HEK293T (cell line): ENCODE data around the gene THEMIS.

Experiments
- CTCF ChIA-PET: fragments of 350-600 bp; formaldehyde crosslinking; extraction: SDS; loops from one replicate; lab custom pipeline; 2021; ENCODE audit warnings: antibody characterized with exemption, inconsistent platforms; lab: Yijun Ruan, JAX
- POLR2A ChIA-PET: fragments of 350-600 bp; formaldehyde crosslinking; extraction: SDS; loops from one replicate; lab custom pipeline; 2020; ENCODE audit warnings: antibody characterized with exemption, inconsistent platforms; lab: Yijun Ruan, JAX
- DNase-seq: peaks from one replicate; pipeline ENCODE4 v3.0.0; 2012; ENCODE audit warnings: mixed read lengths; ENCODE audit errors: extremely low spot score
- ARNT ChIP-seq: fragments of 450-650 bp; IDR thresholded peaks from 2 replicates; pipeline ENCODE4 v1.6.1; 2017; ENCODE audit warnings: mild to moderate bottlenecking
- BHLHE40 ChIP-seq: fragments of 450-650 bp; IDR thresholded peaks from 2 replicates; pipeline ENCODE4 v1.6.1; 2016; ENCODE audit warnings: mild to moderate bottlenecking, moderate library complexity, borderline replicate concordance
- CTBP1 ChIP-seq: fragments of 450-650 bp; IDR thresholded peaks from 2 replicates; pipeline ENCODE4 v1.6.1; 2016; ENCODE audit warnings: borderline replicate concordance
- ELF4 ChIP-seq: fragments of 450-650 bp; IDR thresholded peaks from 2 replicates; pipeline ENCODE4 v1.6.1; 2017; ENCODE audit warnings: antibody characterized with exemption
- FOXA1 ChIP-seq: fragments of 450-650 bp; IDR thresholded peaks from 2 replicates; pipeline ENCODE4 v1.6.1; 2016; ENCODE audit warnings: mild to moderate bottlenecking
- FOXK2 ChIP-seq: fragments of 450-650 bp; IDR thresholded peaks from 2 replicates; pipeline ENCODE4 v1.6.1; 2016; ENCODE audit warnings: mild to moderate bottlenecking
- FOXM1 ChIP-seq: fragments of 450-650 bp; IDR thresholded peaks from 2 replicates; pipeline ENCODE4 v1.6.1; 2017; ENCODE audit warnings: mild to moderate bottlenecking, borderline replicate concordance
- HDGF ChIP-seq: fragments of 450-650 bp; IDR thresholded peaks from 2 replicates; pipeline ENCODE4 v1.6.1; 2017; ENCODE audit warnings: antibody characterized with exemption, borderline replicate concordance
- L3MBTL2 ChIP-seq: fragments of 450-650 bp; conservative IDR thresholded peaks from 2 replicates; pipeline ENCODE4 v1.6.1; 2016; ENCODE audit warnings: mild to moderate bottlenecking
- LEF1 ChIP-seq: fragments of 450-650 bp; IDR thresholded peaks from 2 replicates; pipeline ENCODE4 v1.6.1; 2017; ENCODE audit warnings: mild to moderate bottlenecking, borderline replicate concordance
- NFRKB ChIP-seq: fragments of 450-650 bp; IDR thresholded peaks from 2 replicates; pipeline ENCODE4 v1.6.1; 2016; ENCODE audit warnings: mild to moderate bottlenecking, moderate library complexity
- PKNOX1 ChIP-seq: fragments of 450-650 bp; IDR thresholded peaks from 2 replicates; pipeline ENCODE4 v1.6.1; 2016
- SP1 ChIP-seq: fragments of 450-650 bp; IDR thresholded peaks from 2 replicates; pipeline ENCODE4 v1.6.1; 2017
- SUZ12 ChIP-seq: fragments of 450-650 bp; IDR thresholded peaks from 2 replicates; pipeline ENCODE4 v1.6.1; 2016; ENCODE audit warnings: mild to moderate bottlenecking
- TARDBP ChIP-seq: fragments of 450-650 bp; IDR thresholded peaks from 2 replicates; pipeline ENCODE4 v1.6.1; 2016
- ZNF384 ChIP-seq: fragments of 450-650 bp; IDR thresholded peaks from 2 replicates; pipeline ENCODE4 v1.6.1; 2016

The THEMIS gene

GRCh38 chr6:127845242-127845641 lies 55.6 kb downstream of the THEMIS start:
- ChIA-PET POLR2A (no interaction called here), CTCF (no interaction called here)
- TF ChIP-seq ARNT (no peak), L3MBTL2 (no peak), HDGF (no peak), SP1 (no peak), FOXA1 (no peak), BHLHE40 (no peak), ZNF384 (no peak), SUZ12 (no peak), LEF1 (no peak), FOXK2 (no peak), PKNOX1 (no peak), FOXM1 (no peak), NFRKB (no peak)
- no peak for DNase-seq

GRCh38 chr6:127844529-127844928 lies 56.3 kb downstream of the THEMIS start:
- TF ChIP-seq CTBP1 (no peak), HDGF (no peak), SP1 (no peak), TARDBP (no peak), SUZ12 (no peak), ELF4 (no peak), FOXM1 (no peak), LEF1 (no peak), PKNOX1 (no peak), FOXK2 (no peak)
- CTCF ChIA-PET = no interaction called here
- DNase-seq = no peak
- POLR2A ChIA-PET = no interaction called here

DNA sequence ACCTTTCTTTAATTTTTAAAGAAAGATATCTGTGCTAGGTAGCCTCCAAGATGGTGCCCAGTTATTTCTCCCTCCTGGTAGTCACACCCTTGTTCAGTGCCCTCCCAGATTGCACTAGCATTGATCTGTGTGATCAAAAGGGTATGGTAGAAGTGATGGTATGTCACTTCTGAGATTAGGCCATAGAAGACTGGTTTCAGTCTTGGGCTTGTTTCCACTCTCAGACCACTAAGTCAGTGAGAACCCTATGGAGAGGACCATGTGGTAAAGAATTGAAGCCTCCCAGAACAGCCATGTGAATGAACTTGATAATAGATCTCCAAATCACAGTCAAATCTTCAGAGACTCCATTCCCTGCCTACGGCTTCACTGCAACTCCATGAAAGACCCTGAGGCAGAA lies 57.3 kb downstream of the THEMIS start:
- ChIA-PET CTCF (no interaction called here), POLR2A (no interaction called here)
- no peak for DNase-seq
- TF ChIP-seq PKNOX1 (no peak), FOXA1 (no peak), TARDBP (no peak), L3MBTL2 (no peak), SP1 (no peak), CTBP1 (no peak), ARNT (no peak), FOXK2 (no peak), ELF4 (no peak), BHLHE40 (no peak), ZNF384 (no peak), NFRKB (no peak), FOXM1 (no peak), SUZ12 (no peak), LEF1 (no peak), HDGF (no peak)

DNA sequence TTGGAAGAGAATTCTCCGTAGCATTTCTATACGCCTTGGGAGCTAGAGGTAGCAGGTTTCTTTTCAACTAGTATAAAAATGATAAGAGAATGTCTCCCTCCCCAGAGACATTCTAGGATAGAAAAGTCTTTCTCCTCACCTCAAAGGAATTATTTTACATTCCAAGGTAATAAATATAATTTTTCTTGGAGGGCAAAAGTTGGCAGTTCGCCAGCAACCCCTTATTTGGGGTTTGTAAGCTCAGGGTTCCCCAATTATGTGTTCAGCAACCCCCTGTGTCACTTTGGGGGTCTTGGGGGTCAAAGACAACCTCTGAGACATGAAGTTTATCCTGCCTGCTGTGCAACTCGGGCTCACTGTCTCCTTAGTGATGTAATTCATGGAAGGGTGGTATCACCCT lies 58.3 kb downstream of the THEMIS start:
- TF ChIP-seq FOXM1 = no peak
- TF ChIP-seq CTBP1 = no peak
- no peak for TF ChIP-seq LEF1
- TF ChIP-seq ELF4 = no peak
- TF ChIP-seq SP1 = no peak
- no peak for TF ChIP-seq ARNT
- TF ChIP-seq FOXK2 = no peak
- TF ChIP-seq FOXA1 = no peak
- TF ChIP-seq SUZ12 = no peak
- no peak for TF ChIP-seq NFRKB
- TF ChIP-seq HDGF = no peak
- TF ChIP-seq ZNF384 = no peak
- TF ChIP-seq TARDBP = no peak
- no peak for TF ChIP-seq PKNOX1
- no peak for TF ChIP-seq L3MBTL2
- no peak for TF ChIP-seq BHLHE40
- CTCF ChIA-PET = no interaction called here
- no peak for DNase-seq
- POLR2A ChIA-PET = no interaction called here

GRCh38 chr6:127841811-127842210 lies 59.0 kb downstream of the THEMIS start:
- CTCF ChIA-PET = no interaction called here
- POLR2A ChIA-PET = no interaction called here

DNA sequence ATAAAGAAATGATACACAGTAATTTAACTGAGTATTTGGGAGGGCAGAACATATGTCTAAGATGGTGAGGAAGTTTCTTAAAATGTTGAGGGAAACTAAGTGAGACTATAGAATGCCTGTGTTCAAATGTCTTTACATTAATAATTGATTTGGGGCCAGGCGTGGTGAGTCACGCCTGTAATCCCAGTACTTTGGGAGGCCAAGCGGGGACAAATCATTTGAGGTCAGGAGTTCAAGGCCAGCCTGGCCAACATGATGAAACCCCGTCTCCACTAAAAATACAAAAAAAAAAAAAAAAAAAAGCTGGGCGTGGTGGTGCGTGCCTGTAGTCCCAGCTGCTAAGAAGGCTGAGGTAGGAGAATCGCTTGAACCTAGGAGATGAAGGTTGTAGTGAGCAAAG lies 66.7 kb downstream of the THEMIS start:
- ChIA-PET CTCF (interaction anchor here (0.6 kb wide), 1 partner anchor 815 kb away, joined by 4 read pairs; no protein-coding TSS in a partner anchor), POLR2A (no interaction called here)
- no peak for TF ChIP-seq CTBP1
- TF ChIP-seq HDGF = no peak
- no peak for TF ChIP-seq ARNT
- no peak for DNase-seq

More at GRCh38 chr6:127841811-127842210, 59.0 kb downstream of the THEMIS start:
- no peak for DNase-seq
- TF ChIP-seq FOXA1 (no peak), L3MBTL2 (no peak)

- TF ChIP-seq SUZ12 (no peak), LEF1 (no peak), TARDBP (no peak), FOXM1 (no peak), HDGF (no peak), CTBP1 (no peak), SP1 (no peak), BHLHE40 (no peak)
- CTCF ChIA-PET = no interaction called here
- DNase-seq = no peak
- POLR2A ChIA-PET = no interaction called here
These were observed 67.5 kb downstream of the THEMIS start for GRCh38 chr6:127833336-127833735.
